DOHH2 (cell line): ENCODE measurements around the gene BEX1.

Experiments
- EZH2phosphoT487 ChIP-seq: fragments of 200-600 bp; sonication (generic); IDR thresholded peaks from 2 replicates; pipeline ENCODE4 v1.6.1; 2017; ENCODE audit warnings: borderline replicate concordance, mild to moderate bottlenecking, antibody characterized with exemption, low read length, moderate library complexity, mixed read lengths
- TF ChIP-seq, protein P1 (sequence below): fragments of 200-600 bp; sonication (generic); IDR thresholded peaks from one replicate; pipeline ENCODE4 v1.5.1; 2014; ENCODE audit warnings: antibody characterized with exemption, mild to moderate bottlenecking, low read depth, low read length; ENCODE audit not compliant: poor library complexity, severe bottlenecking

DNA sequence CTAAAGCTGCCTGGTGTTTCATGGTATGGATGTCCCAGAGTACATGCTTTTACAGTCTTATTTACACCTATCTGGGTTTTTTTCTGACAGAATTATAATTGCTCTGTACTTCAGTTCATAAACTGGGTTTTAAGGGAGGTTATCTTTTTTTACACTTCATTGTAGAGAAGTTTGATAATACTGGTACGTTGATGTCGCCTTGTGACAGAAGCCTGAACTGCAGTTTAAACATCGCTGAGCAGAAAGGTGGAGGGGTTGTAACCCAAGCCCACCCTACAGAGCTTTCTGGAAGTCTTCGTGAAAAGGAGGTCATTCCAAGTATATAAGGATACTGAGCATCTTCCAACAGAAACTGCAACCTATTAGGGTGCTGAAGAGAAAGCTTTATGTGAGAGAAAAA, 46.4 kb downstream of the BEX1 start:
- TF ChIP-seq, protein P1, sequence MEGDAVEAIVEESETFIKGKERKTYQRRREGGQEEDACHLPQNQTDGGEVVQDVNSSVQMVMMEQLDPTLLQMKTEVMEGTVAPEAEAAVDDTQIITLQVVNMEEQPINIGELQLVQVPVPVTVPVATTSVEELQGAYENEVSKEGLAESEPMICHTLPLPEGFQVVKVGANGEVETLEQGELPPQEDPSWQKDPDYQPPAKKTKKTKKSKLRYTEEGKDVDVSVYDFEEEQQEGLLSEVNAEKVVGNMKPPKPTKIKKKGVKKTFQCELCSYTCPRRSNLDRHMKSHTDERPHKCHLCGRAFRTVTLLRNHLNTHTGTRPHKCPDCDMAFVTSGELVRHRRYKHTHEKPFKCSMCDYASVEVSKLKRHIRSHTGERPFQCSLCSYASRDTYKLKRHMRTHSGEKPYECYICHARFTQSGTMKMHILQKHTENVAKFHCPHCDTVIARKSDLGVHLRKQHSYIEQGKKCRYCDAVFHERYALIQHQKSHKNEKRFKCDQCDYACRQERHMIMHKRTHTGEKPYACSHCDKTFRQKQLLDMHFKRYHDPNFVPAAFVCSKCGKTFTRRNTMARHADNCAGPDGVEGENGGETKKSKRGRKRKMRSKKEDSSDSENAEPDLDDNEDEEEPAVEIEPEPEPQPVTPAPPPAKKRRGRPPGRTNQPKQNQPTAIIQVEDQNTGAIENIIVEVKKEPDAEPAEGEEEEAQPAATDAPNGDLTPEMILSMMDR, result no peak
- no peak for TF ChIP-seq EZH2phosphoT487
